AG08396 (cell line): ENCODE data around the gene MRPS25.

ENCODE experiments used
- DNase-seq: peaks from one replicate; pipeline ENCODE4 v3.0.0; 2012; ENCODE audit warnings: low spot score, mixed read lengths

Gene MRPS25

DNA sequence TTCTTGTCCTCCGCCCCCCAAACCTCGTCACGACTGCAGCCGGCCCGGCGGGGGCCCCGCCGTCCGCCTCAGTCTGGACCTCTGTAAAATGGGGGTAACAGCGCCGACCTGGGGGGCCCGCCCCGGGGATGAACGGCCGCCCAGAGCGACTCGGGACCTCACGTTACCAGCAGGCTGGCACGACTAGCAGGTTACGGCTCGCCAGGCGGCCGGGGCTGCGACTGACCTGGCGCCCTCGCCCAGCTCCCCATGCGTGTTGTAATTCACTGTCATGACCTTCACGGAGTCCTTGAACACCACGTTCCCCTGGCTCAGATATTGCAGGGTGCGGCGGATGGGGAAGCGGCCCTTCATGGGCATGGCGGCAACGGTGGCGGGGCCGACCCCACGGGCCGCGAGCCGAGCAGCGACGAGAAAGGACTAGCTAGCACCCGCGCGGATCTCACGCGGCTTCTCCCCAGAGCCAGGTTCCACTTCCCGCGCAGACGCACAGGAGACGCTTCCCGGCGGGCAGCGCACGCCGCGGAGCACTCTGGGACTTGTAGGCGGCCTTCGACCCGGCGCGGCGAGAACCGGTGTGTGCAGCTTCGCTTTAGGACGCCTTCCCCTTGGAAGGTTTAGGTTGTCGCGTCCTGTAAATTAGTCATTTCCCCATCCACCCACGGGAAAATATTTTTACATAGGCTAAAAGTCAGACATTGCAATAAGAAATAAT, at the start of gene MRPS25:
Gene MRPS25 (minus strand): TSS at position 481 of the 715 bp plus-strand sequence. CDS start 121 bp downstream, at position 360.
- DNase-seq: peak; percentile 98

- DNase-seq: no peak
Observed at GRCh38 chr3:15113884-15114283, 48.8 kb upstream of the MRPS25 start.

DNA sequence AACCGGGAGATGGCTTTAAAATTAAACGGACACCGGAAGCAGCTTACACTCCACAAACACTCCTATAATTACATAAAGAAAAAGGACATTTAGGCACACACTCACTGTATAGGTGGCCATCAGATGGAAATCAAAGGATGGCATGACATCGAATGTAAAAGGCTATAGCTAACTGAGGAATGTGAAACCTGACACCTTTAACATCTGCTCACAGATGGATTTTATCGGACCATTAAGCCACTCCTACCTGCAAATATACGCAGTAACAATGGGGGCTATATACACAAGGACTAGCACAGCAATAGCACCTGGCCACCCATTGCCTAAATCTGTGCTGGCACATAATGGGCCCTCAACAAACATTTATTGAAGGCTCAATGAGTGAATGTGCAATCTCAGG, 48.4 kb upstream of the MRPS25 start:
- DNase-seq: no peak

DNA sequence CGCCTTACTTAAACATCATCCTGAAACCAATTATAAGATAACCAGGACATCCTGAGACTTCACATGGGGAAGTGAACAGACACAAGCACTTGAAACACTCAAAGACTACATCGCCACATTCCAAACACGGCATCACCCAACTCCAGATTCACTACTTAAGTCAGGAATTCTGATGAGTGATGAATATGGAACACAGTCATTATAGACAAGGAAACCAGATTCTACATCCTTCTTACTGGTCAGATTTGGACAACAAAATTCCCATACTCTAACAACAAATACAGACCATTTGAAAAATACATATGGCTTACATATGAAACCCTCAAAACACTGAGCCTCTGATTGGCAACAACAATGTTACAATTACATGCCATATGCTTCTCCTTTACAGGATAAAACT, 46.9 kb upstream of the MRPS25 start:
- no peak for DNase-seq

GRCh38 chr3:15110206-15110605, 45.1 kb upstream of the MRPS25 start:
- DNase-seq: no peak

DNA sequence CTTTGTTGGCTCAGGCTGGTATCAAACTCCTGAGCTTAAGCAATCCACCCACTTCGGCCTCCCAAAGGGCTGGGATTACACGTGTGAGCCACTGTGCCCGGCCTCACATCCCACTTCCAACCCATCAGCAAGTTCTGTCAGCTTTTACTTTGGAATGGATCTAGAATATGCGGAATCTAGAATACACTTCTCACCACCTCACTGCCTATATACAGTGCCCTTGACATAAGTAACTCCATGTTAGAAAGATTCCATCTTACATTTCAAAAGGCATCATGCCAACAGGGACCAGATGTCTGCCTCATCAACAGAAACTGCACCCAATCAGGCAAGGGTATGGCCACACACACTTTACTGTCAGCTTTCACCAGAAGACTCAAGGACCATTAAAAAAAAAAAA, 43.8 kb upstream of the MRPS25 start:
- DNase-seq: no peak

DNA sequence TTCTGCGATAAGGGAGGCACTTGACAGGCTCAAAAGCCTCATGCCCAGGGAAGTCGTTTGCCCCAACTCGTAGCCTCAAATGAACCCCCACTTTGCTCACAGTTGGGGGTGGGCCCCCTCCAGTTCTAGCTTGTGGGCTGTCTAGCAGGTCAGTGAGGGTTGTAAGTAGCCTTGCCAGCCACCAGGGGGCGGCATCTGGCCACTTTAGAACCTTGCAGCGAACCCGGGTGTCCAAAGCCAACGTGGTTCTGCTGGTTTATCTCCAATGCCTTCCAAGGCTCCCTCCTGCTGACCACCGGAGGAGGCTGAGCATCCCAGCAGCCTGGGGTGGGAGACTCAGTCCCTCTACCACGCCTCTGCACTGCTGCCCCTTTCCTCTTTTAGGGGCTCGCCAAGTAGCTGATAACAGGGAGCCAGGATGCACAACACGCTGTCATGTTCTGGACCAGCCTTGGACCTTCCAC, 43.0 kb upstream of the MRPS25 start:
- DNase-seq: peak; percentile 89

DNA sequence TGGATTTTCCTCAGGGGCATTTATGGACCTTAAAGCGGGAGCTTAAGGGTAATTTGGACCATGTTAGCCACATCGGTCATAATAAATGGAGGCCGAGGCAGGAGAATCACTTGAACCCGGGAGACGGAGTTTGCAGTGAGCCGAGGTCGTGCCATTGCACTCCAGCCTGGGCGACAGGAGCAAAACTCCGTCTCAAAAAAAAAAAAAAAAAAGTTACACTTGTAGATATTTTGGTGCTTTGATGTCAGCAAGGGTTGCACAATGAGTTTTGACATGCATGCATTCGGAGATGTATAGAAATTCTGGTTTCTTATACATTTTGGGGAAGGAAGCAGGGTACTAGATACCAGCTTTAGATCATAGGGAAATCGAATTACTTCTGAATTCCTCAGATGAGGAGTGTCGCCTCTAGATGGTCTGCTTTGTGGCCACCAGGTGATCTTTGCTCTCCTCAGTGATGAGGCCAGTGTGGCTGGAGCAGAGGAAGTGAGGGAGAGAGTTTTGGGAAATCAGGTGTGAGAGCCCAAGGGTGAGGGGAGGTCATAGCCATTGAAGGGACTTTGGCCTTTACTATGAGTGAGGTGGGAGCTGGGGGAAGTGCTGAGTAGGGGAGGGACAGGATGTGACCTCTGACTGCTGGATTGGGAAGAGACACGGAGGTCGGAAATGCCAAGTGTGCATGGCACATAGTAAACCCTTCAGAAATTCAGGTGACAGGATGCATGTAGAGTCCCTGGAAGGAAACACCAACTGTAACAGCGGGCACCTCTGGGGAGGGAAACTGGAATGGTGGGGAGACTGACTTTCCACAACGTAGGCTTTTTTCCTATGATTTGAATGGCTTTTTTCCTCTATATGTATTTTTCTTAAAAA, 42.2 kb upstream of the MRPS25 start:
- no peak for DNase-seq

DNA sequence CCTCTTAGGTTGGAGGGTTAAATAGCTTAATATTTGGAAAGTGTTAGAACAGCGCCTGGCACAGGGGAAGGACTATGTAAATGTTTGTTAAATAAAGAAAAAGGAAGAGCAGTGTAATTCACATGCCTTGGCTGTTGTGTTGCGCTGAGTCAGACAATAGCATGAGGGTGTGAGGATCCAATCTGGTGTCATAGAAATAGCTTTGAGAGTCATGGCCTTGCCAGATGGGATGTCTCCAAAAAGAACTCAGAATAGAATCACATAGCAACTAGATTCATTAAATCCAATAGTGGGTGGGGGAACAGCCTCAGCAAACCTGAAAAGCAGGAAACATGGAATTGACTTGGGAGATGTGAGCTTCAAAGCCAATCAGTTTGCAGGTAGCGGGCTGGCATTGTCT, 37.7 kb upstream of the MRPS25 start:
- no peak for DNase-seq

DNA sequence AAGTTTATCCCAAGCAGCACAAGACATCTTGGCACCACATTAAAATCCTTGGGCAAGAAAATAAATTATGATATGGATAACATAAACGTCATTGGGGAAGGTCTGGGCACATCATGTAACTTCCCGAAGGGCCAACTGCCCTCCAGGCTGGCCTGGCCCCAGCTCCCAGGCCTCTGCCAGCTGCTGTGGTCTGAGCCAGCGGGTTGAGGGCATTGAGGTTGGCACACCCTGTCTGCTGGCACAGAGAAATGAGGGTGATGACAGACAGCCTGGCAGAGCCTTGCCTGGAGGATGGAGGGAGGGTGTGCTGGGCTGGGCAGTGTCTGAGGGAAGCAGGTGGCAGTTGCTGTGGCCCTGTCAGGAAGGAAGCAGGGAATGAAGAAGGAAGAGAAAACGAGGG, 37.1 kb upstream of the MRPS25 start:
- no peak for DNase-seq

GRCh38 chr3:15099364-15100098, 34.4 kb upstream of the MRPS25 start:
- no peak for DNase-seq

GRCh38 chr3:15098503-15099363, 33.6 kb upstream of the MRPS25 start, which contains the start of gene RBSN:
RBSN (minus strand) TSS chr3:15099148; CDS start chr3:15096120, 3,028 bp downstream.
- peak; percentile 95 for DNase-seq

DNA sequence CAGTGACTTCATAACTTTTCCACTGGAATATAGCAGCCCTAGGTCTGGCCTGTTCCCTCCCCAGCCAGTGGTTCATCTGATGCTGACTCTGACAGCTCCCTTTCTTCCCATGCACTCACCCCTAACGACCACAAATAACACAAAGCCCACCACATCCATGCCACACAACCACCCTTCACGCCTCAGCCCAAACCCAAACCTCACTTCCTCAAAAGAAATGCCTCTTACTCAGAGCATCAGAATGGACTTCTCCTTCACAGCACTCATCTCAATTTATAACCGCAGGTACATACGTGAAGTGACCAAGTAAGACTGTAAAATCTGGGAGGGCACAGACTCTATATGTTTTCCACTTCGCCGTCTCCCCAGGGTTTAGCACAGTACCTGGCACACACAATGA, 32.8 kb upstream of the MRPS25 start:
- DNase-seq: no peak

DNA sequence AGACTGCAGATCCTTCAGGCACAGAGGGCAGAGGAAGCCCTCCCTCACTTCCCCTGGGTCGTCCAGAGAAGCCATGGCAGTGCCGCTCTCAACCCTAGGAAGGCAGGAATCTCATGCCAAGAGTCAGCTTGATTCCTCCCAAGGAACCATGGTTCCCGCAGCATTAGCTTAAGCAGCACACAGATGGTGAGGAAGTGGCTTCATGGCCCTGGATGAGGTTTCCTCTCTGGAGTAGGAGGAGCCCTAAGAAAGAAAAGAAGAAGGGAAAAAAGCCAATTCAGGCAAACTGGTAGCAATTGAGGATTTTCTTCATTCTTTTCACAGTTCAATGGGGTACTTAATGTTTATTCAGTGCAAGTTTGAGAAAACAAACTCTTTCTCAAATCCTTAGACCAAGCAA, 30.9 kb upstream of the MRPS25 start:
- DNase-seq: no peak

DNA sequence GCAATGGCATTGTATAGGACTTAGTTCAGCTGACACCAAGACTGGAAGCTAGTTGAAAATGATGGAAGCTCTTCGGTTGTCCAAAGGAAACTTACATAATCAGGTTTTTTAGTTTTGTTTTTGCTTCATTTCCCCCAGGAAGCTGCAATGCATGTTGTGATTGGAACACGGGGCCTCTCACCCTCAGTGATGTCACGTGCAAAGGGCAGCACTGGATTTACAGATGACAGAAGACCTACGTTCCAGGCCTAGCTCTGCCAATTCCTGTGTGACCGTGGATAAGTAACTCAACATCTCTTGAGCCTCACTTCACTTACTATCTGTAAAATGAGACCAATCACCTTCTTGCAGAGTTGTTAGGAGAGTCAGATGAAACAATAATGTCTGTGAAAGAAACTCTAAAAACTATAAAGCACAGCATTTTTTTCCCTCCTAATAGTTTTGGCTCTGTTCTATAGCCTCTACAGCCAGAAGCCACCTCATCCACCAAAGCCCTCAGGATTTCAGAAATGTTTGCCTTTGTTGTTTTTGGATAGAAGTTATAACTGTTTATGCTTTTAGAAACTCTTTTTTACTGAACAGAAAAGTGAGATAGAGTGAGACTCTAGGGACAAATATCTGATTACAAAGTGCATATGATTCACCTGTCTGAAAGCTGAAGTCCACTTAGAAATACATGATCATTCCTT, 29.2 kb upstream of the MRPS25 start:
- DNase-seq: no peak

DNA sequence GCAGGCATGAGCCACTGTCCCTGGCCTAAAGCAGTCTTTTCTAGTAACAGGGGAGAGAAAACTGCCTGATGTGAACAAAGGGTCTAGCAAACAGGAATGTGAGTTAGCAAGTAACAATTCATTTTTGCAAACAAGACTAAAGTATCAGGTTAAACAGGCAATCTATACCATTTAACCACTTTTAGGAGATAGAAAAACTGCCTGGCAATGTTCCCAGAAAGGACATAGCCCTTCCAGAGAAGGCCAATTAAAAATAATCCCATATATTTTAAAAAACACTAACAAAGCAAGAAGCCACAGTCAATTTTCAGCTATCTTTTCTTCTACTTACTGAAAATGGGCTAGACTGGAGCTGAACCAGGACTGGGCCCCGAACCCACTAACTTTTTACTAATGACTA, 27.6 kb upstream of the MRPS25 start:
- DNase-seq: no peak

DNA sequence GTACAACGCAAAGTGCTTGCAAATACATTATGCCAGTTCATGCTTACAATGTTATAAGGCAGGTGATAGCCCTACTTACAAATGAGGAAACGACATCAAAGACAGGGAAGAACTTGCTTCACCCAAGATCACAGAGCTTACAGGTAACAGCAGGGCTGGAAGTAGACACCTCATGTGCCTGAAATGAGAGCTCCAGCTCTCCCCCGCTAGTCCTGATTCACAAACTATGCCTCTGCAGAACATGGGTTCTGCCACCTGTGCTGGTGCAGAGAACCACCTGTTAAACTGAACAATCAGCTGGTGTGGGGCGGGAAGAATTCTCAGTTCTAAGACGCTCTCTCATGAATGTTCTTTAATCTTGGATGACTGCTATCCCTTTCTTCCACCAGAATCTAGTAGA, 26.5 kb upstream of the MRPS25 start:
- DNase-seq: no peak

DNA sequence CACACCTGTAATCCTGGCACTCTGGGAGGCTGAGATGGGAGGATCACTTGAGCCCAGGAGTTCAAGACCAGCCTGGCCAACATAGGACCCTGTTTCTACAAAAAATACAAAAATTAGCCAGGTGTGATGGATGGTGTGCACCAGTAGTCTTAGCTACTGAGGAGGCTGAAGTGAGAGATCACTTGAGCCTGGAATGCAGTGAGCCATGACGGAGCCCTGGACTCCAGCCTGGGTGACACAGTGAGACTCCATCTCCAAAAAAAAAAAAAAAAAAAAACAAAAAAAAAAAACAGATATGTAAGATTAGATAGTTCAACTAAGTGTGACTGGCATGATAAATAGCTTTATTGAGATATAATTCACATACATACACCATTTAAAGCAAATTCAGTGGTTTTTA, 24.1 kb upstream of the MRPS25 start:
- DNase-seq: no peak

DNA sequence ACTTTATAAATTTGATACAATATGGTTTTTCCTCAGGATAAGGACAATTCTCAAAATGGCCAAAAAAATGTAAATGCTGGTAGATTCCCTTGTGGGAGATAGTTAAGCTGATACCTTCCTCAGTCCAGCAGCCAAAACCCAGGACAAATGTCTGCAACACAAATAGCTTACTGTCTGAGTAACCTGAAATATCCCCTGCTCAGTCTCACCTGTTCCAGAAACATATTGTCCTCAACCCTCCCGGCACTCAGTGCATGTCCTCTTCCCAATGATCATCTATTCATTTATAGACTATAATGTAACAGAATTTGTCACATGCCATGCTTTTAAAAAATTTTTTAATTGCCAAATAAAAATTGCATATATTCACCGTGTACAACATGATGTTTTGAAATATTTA, 21.6 kb upstream of the MRPS25 start:
- DNase-seq: no peak

GRCh38 chr3:15086263-15086662, 21.1 kb upstream of the MRPS25 start:
- DNase-seq: no peak

- no peak for DNase-seq
Observed at GRCh38 chr3:15083252-15083651, 18.1 kb upstream of the MRPS25 start.
